Left lung (tissue), 10 donors: Measurements from ENCODE around the gene DDX55. TPM values are rescaled to one million over a fixed set of nuclear protein-coding genes. Genes with fewer than 3 reads are reported as not detected.

ENCODE experiments used
- ATAC-seq: fragments of 200-7000 bp; cut with Tn5 transposase; one replicate; pipeline ENCODE4 v1.9.1; 2020; ENCODE audit warnings: moderate library complexity
- DNase-seq, 4 donors: peaks; one replicate each; pipeline ENCODE4 v3.0.0-alpha.2; 2013 to 2020
- H3K27ac ChIP-seq, 2 donors: fragments of 200-600 bp; sonication (generic) in 1 of 2; one replicate each; pipeline versions ENCODE4 v1.5.0 to v1.8.0; 2020 to 2021
- H3K27me3 ChIP-seq, 2 donors: fragments of 200-600 bp; sonication (generic) in 1 of 2; one replicate each; pipeline versions ENCODE4 v1.5.0 to v1.8.0; 2020 to 2021
- H3K36me3 ChIP-seq, 2 donors: fragments of 200-600 bp; sonication (generic) in 1 of 2; one replicate each; pipeline versions ENCODE4 v1.5.0 to v1.8.0; 2020 to 2021
- H3K4me1 ChIP-seq, 2 donors: fragments of 200-600 bp; one replicate each; pipeline ENCODE4 v1.8.0; 2021
- H3K4me3 ChIP-seq, 2 donors: fragments of 200-600 bp; sonication (generic) in 1 of 2; one replicate each; pipeline versions ENCODE4 v1.5.0 to v1.8.0; 2020 to 2021; ENCODE audit warnings: mild to moderate bottlenecking in 1 of 2
- H3K9me3 ChIP-seq, 2 donors: fragments of 200-600 bp; sonication (generic) in 1 of 2; one replicate each; pipeline versions ENCODE4 v1.5.0 to v1.8.0; 2020 to 2021
- CTCF ChIP-seq, 2 donors: fragments of 200-600 bp; sonication (generic) in 1 of 2; IDR thresholded peaks; one replicate each; pipeline versions ENCODE4 v1.5.0 to v1.8.0; 2021; ENCODE audit warnings: antibody characterized with exemption in 2 of 2
- intact Hi-C, 2 donors: fragments of 100-400 bp; cut with DNase I; formaldehyde crosslinking; loops; one replicate each; pipeline versions ENCODE4 v1.11.2 to v1.14.2; 2022
- polyA plus RNA-seq, 6 donors: library from polyadenylated mRNA; unstranded; fragments of 120-200 nt; gene quantifications; one replicate each; pipeline ENCODE4 v1.2.1, GENCODE V29; 2013; ENCODE audit not compliant: insufficient read length in 6 of 6
- total RNA-seq, 2 donors: library from RNA; stranded (reverse); fragmentation: NEBNext Ultra II Directional; extraction: Animal tissue kit (Norgen Biotek cat#: 25700); gene quantifications; one replicate each; pipeline ENCODE4 v1.2.1, GENCODE V29; 2021
- donor health status: DM: no; HTN: yes; CAD: no.
- donor health status: DM: no; HTN: no; CAD: no.

The DDX55 gene
- total and polyA plus RNA-seq, 8 donors = 13.9 to 59.3 (median 44.2) TPM

- H3K9me3 ChIP-seq = no peaks in the 10 kb centered on the region
- H3K27ac ChIP-seq = no peak overlapping the region
- no peak for ATAC-seq
- H3K27me3 ChIP-seq = no peaks in the 10 kb centered on the region
- peaks cover 0 to 67% of the 10 kb centered on the region in 2 donors for H3K36me3 ChIP-seq
- H3K4me3 ChIP-seq = no peak overlapping the region
- intact Hi-C loops = no loop called here
- no peaks in the 10 kb centered on the region for H3K4me1 ChIP-seq
- TF ChIP-seq CTCF (IDR thresholded peaks at IDR 0.05) = no peak
- no peak for DNase-seq
Measured at GRCh38 chr12:123656392-123656791, 54.5 kb downstream of the DDX55 start.

GRCh38 chr12:123657211-123657610 lies 55.3 kb downstream of the DDX55 start:
- no peak for TF ChIP-seq CTCF (IDR thresholded peaks at IDR 0.05)
- Histone ChIP-seq H3K9me3 (no peaks in the 10 kb centered on the region), H3K27me3 (no peaks in the 10 kb centered on the region), H3K36me3 (peaks cover 0 to 58% of the 10 kb centered on the region in 2 donors), H3K4me1 (no peaks in the 10 kb centered on the region), H3K4me3 (no peak overlapping the region), H3K27ac (no peak overlapping the region)
- DNase-seq = no peak
- no peak for ATAC-seq
- intact Hi-C loops = no loop called here

GRCh38 chr12:123659996-123660727 lies 58.3 kb downstream of the DDX55 start:
- H3K27me3 ChIP-seq = no peaks in the 10 kb centered on the region
- intact Hi-C loops = no loop called here
- H3K27ac ChIP-seq = peak overlapping the region; percentile 1 to 40
- H3K36me3 ChIP-seq = peaks cover 0 to 57% of the 10 kb centered on the region in 2 donors
- DNase-seq = no peak
- TF ChIP-seq CTCF (IDR thresholded peaks at IDR 0.05) = no peak
- H3K4me1 ChIP-seq = no peaks in the 10 kb centered on the region
- ATAC-seq = peak; percentile 40
- no peak overlapping the region for H3K4me3 ChIP-seq
- no peaks in the 10 kb centered on the region for H3K9me3 ChIP-seq

- Histone ChIP-seq H3K4me3 (no peak overlapping the region), H3K27ac (no peak overlapping the region), H3K27me3 (no peaks in the 10 kb centered on the region), H3K36me3 (peaks cover 0 to 14% of the 10 kb centered on the region in 2 donors), H3K9me3 (no peaks in the 10 kb centered on the region), H3K4me1 (peaks cover 9 to 10% of the 10 kb centered on the region in 2 donors)
- DNase-seq (no peak), ATAC-seq (no peak)
- TF ChIP-seq CTCF (IDR thresholded peaks at IDR 0.05) = no peak
- intact Hi-C loops = no loop called here
Measured at GRCh38 chr12:123667771-123668170, 65.9 kb downstream of the DDX55 start.

Other genes with a start within 250 kb of the DDX55 start
- gene SBNO1, start 237.3 kb upstream of the DDX55 start, total RNA-seq = 10 to 100 TPM; 26.5 to 32.1 TPM
- 10 to 100 TPM; 27.4 to 30.9 (median 28.8) TPM for gene SBNO1, start 237.3 kb upstream of the DDX55 start, polyA plus RNA-seq
- gene KMT5A, start 218.0 kb upstream of the DDX55 start, total RNA-seq = 10 to 100 TPM; 39.7 to 42.4 TPM
- 10 to 100 TPM; 53.4 to 65.0 (median 57.0) TPM for gene KMT5A, start 218.0 kb upstream of the DDX55 start, polyA plus RNA-seq
- 10 to 100 TPM in 1 of 2 donors, 1 to 10 TPM in 1; 8.9 to 14.0 TPM for gene RILPL2, start 165.4 kb upstream of the DDX55 start, total RNA-seq
- gene RILPL2, start 165.4 kb upstream of the DDX55 start, polyA plus RNA-seq = 1 to 10 TPM; 4.6 to 5.7 (median 5.2) TPM
- 10 to 100 TPM; 22.6 to 24.5 TPM for gene SNRNP35, start 144.0 kb upstream of the DDX55 start, total RNA-seq
- 10 to 100 TPM; 35.3 to 42.6 (median 39.0) TPM for gene SNRNP35, start 144.0 kb upstream of the DDX55 start, polyA plus RNA-seq
- 10 to 100 TPM; 11.9 to 19.1 TPM for gene RILPL1, start 68.4 kb upstream of the DDX55 start, total RNA-seq
- 10 to 100 TPM; 19.2 to 25.2 (median 23.1) TPM for gene RILPL1, start 68.4 kb upstream of the DDX55 start, polyA plus RNA-seq
- 100 to 1,000 TPM; 270 to 343 TPM for gene TMED2, start 17.5 kb upstream of the DDX55 start, total RNA-seq
- gene TMED2, start 17.5 kb upstream of the DDX55 start, polyA plus RNA-seq = 100 to 1,000 TPM; 162 to 214 (median 193) TPM
- 10 to 100 TPM; 40.7 to 42.7 TPM for gene EIF2B1, start 31.6 kb downstream of the DDX55 start, total RNA-seq
- gene EIF2B1, start 31.6 kb downstream of the DDX55 start, polyA plus RNA-seq = 10 to 100 TPM; 65.6 to 73.4 (median 68.4) TPM
- 10 to 100 TPM; 27.2 to 29.6 TPM for gene GTF2H3, start 31.7 kb downstream of the DDX55 start, total RNA-seq
- 10 to 100 TPM; 35.4 to 40.1 (median 38.4) TPM for gene GTF2H3, start 31.7 kb downstream of the DDX55 start, polyA plus RNA-seq
- 10 to 100 TPM; 11.0 to 12.6 TPM for gene TCTN2, start 69.0 kb downstream of the DDX55 start, total RNA-seq
- 10 to 100 TPM; 20.2 to 30.2 (median 26.6) TPM for gene TCTN2, start 69.0 kb downstream of the DDX55 start, polyA plus RNA-seq
- gene ATP6V0A2, start 110.3 kb downstream of the DDX55 start, total RNA-seq = 10 to 100 TPM; 20.7 to 37.2 TPM
- 10 to 100 TPM; 21.7 to 28.0 (median 25.0) TPM for gene ATP6V0A2, start 110.3 kb downstream of the DDX55 start, polyA plus RNA-seq
- 1 to 10 TPM in 1 of 2 donors, under 1 TPM in 1; 0.79 to 4.0 TPM for gene DNAH10, start 160.2 kb downstream of the DDX55 start, total RNA-seq
- gene DNAH10, start 160.2 kb downstream of the DDX55 start, polyA plus RNA-seq = 10 to 100 TPM in 1 of 6 donors, 1 to 10 TPM in 5; 3.5 to 10.4 (median 7.8) TPM